ENCODE data around the gene GLI3. TPM values are rescaled to one million over a fixed set of nuclear protein-coding genes. Genes with fewer than 3 reads are reported as not detected.

Gene GLI3
- total RNA-seq, 1 donor from 2014 or later, result 24.1 TPM

GRCh38 chr7:42175834-42176723, 60.9 kb downstream of the GLI3 start:
- no peak for DNase-seq

- DNase-seq, result no peak
These were observed 62.6 kb downstream of the GLI3 start for GRCh38 chr7:42174391-42174912.

GRCh38 chr7:42170724-42171123, 66.3 kb downstream of the GLI3 start:
- DNase-seq, result no peak

- no peak for DNase-seq
These were observed 68.5 kb downstream of the GLI3 start for GRCh38 chr7:42168512-42168911.

GRCh38 chr7:42167631-42168236, 69.3 kb downstream of the GLI3 start:
- peak; percentile 52 for DNase-seq

- no peak for DNase-seq
These were observed 69.8 kb downstream of the GLI3 start for GRCh38 chr7:42167206-42167605.

- no peak for DNase-seq
These were observed 72.1 kb downstream of the GLI3 start for GRCh38 chr7:42164881-42165428.

- no peak for DNase-seq
These were observed 74.3 kb downstream of the GLI3 start for GRCh38 chr7:42162560-42163325.

- no peak for DNase-seq
These were observed 75.3 kb downstream of the GLI3 start for GRCh38 chr7:42161719-42162118.

- peak; percentile 51 for DNase-seq
These were observed 75.9 kb downstream of the GLI3 start for GRCh38 chr7:42161110-42161509.

GRCh38 chr7:42159130-42159529, 77.9 kb downstream of the GLI3 start:
- peak; percentile 60 for DNase-seq

- DNase-seq, result no peak
These were observed 79.9 kb downstream of the GLI3 start for GRCh38 chr7:42156967-42157721.

- DNase-seq, result no peak
These were observed 80.6 kb downstream of the GLI3 start for GRCh38 chr7:42156291-42156865.

GRCh38 chr7:42155584-42156290, 81.3 kb downstream of the GLI3 start:
- no peak for DNase-seq

- peak; percentile 38 for DNase-seq
These were observed 82.8 kb downstream of the GLI3 start for GRCh38 chr7:42154173-42154572.

GRCh38 chr7:42152329-42153205, 84.4 kb downstream of the GLI3 start:
- peak; percentile 51 for DNase-seq

- DNase-seq, result peak; percentile 97
These were observed 85.7 kb downstream of the GLI3 start for GRCh38 chr7:42151309-42151708.

- DNase-seq, result no peak
These were observed 91.5 kb downstream of the GLI3 start for GRCh38 chr7:42145539-42145938.

GRCh38 chr7:42144604-42145003, 92.4 kb downstream of the GLI3 start:
- DNase-seq, result no peak
